IMR-90 (cell line): ENCODE measurements around the gene KCNQ5. TPM values are rescaled to one million over a fixed set of nuclear protein-coding genes. Genes with fewer than 3 reads are reported as not detected.

Experiments used
- ATAC-seq: fragments of 200-7000 bp; cut with Tn5 transposase; 2 replicates; pipeline ENCODE4 v1.9.1; 2020; ENCODE audit warnings: low read depth, mild to moderate bottlenecking, moderate library complexity
- BruUV-seq: library from RNA; stranded (reverse); fragments of 400-500 nt; replicated peaks from 2 replicates; lab custom pipeline; 2021; lab: Mats Ljungman, UMichigan
- CTCF ChIA-PET: fragments of 300-600 bp; formaldehyde crosslinking; extraction: SDS; loops from one replicate; lab custom pipeline; 2021; ENCODE audit warnings: antibody characterized with exemption; lab: Yijun Ruan, JAX
- POLR2A ChIA-PET: fragments of 300-600 bp; sonication (Branson Sonifier 250); formaldehyde crosslinking; loops from one replicate; lab custom pipeline; 2022; ENCODE audit warnings: antibody characterized with exemption; ENCODE audit not compliant: unreplicated experiment; lab: Charles Lee
- DNase-seq: peaks from one replicate; pipeline ENCODE4 v3.0.0; 2013
- H2AFZ ChIP-seq: replicated peaks from 2 replicates; pipeline ENCODE3; 2013; ENCODE audit warnings: low read length, mild to moderate bottlenecking; ENCODE audit not compliant: poor library complexity
- H2AK5ac ChIP-seq: 2 replicates; pipeline ENCODE4 v1.6.1; 2013; ENCODE audit warnings: low read depth, low read length, inconsistent platforms
- H2AK9ac ChIP-seq: replicated peaks from 2 replicates; pipeline ENCODE3; 2013; ENCODE audit warnings: mild to moderate bottlenecking, low read depth, low read length, moderate library complexity; ENCODE audit not compliant: poor library complexity
- H2BK120ac ChIP-seq: 2 replicates; pipeline ENCODE4 v1.6.1; 2013; ENCODE audit warnings: low read depth, low read length, inconsistent platforms
- H2BK15ac ChIP-seq: 3 replicates; pipeline ENCODE4 v1.6.1; 2013; ENCODE audit warnings: low read depth, low read length, inconsistent platforms
- H2BK20ac ChIP-seq: 2 replicates; pipeline ENCODE4 v1.6.1; 2013; ENCODE audit warnings: low read depth, mild to moderate bottlenecking, inconsistent platforms, low read length, moderate library complexity
- H2BK5ac ChIP-seq: 2 replicates; pipeline ENCODE4 v1.6.1; 2013; ENCODE audit warnings: mild to moderate bottlenecking, low read depth, low read length, inconsistent platforms; ENCODE audit not compliant: poor library complexity, severe bottlenecking
- H3K14ac ChIP-seq: replicated peaks from 2 replicates; pipeline ENCODE4 v1.6.1; 2013; ENCODE audit warnings: low read depth, low read length, inconsistent platforms
- H3K18ac ChIP-seq: 2 replicates; pipeline ENCODE4 v1.6.1; 2013; ENCODE audit warnings: low read depth, low read length, control low read depth
- H3K23ac ChIP-seq: 2 replicates; pipeline ENCODE4 v1.6.1; 2013; ENCODE audit warnings: low read depth, low read length, inconsistent platforms
- H3K27ac ChIP-seq: 2 replicates; pipeline ENCODE4 v1.5.1; 2013; ENCODE audit warnings: mild to moderate bottlenecking, control low read depth, low read length; ENCODE audit not compliant: insufficient read depth
- H3K27me3 ChIP-seq: 2 replicates; pipeline ENCODE4 v1.6.1; 2013; ENCODE audit warnings: low read length; ENCODE audit not compliant: control insufficient read depth, insufficient read depth
- H3K36me3 ChIP-seq: 2 replicates; pipeline ENCODE4 v1.6.1; 2013; ENCODE audit warnings: low read length, mixed read lengths; ENCODE audit not compliant: control insufficient read depth, insufficient read depth
- H3K4ac ChIP-seq: 2 replicates; pipeline ENCODE4 v1.6.1; 2013; ENCODE audit warnings: low read depth, low read length, inconsistent platforms
- H3K4me1 ChIP-seq: 2 replicates; pipeline ENCODE4 v1.6.1; 2013; ENCODE audit warnings: low read length, mixed read lengths; ENCODE audit not compliant: control insufficient read depth, insufficient read depth
- H3K4me2 ChIP-seq: 2 replicates; pipeline ENCODE4 v1.6.1; 2013; ENCODE audit warnings: low read depth, mild to moderate bottlenecking, control low read depth, low read length, moderate library complexity
- H3K4me3 ChIP-seq: 2 replicates; pipeline ENCODE4 v1.5.1; 2013; ENCODE audit warnings: low read depth, mild to moderate bottlenecking, control low read depth, low read length, moderate library complexity; ENCODE audit not compliant: insufficient read depth
- H3K56ac ChIP-seq: 2 replicates; pipeline ENCODE4 v1.6.1; 2013; ENCODE audit warnings: low read length, inconsistent platforms; ENCODE audit not compliant: insufficient read depth; ENCODE audit errors: extremely low read depth
- H3K79me1 ChIP-seq, 2 experiments: 2 replicates each; pipeline ENCODE4 v1.6.1; 2013; ENCODE audit warnings: low read length in 2 of 2, inconsistent platforms in 1 of 2, low read depth in 1 of 2
- H3K9ac ChIP-seq: 2 replicates; pipeline ENCODE4 v1.6.1; 2013; ENCODE audit warnings: low read depth, low read length, control low read depth
- H3K9me1 ChIP-seq: 2 replicates; pipeline ENCODE4 v1.6.1; 2013; ENCODE audit warnings: low read length, inconsistent platforms; ENCODE audit not compliant: insufficient read depth
- H3K9me3 ChIP-seq: 2 replicates; pipeline ENCODE4 v1.6.1; 2013; ENCODE audit warnings: low read length; ENCODE audit not compliant: control insufficient read depth, insufficient read depth
- H4K20me1 ChIP-seq: 2 replicates; pipeline ENCODE4 v1.6.1; 2013; ENCODE audit warnings: low read length, inconsistent platforms; ENCODE audit not compliant: insufficient read depth
- H4K5ac ChIP-seq: 2 replicates; pipeline ENCODE4 v1.6.1; 2013; ENCODE audit warnings: mild to moderate bottlenecking, low read depth, low read length, control low read depth
- H4K8ac ChIP-seq, 2 experiments: 2 replicates each; pipeline ENCODE4 v1.6.1; 2013; ENCODE audit warnings: low read depth in 2 of 2, low read length in 2 of 2, control low read depth in 1 of 2, inconsistent platforms in 1 of 2
- H4K91ac ChIP-seq: 2 replicates; pipeline ENCODE4 v1.6.1; 2013; ENCODE audit warnings: low read depth, low read length, inconsistent platforms; ENCODE audit not compliant: insufficient read depth
- BHLHE40 ChIP-seq: fragments of 150-350 bp; IDR thresholded peaks from 2 replicates; pipeline ENCODE4 v1.6.1; 2016; ENCODE audit warnings: mild to moderate bottlenecking, low read depth, low read length
- CEBPB ChIP-seq: IDR thresholded peaks from 2 replicates; pipeline ENCODE4 v1.6.1; 2012; ENCODE audit warnings: low read depth, low read length, improper control_type of control experiment
- CHD1 ChIP-seq: IDR thresholded peaks from 2 replicates; pipeline ENCODE4 v1.6.1; 2012; ENCODE audit warnings: low read depth, low read length, improper control_type of control experiment
- CTCF ChIP-seq: conservative IDR thresholded peaks from 2 replicates; pipeline ENCODE4 v1.5.1; 2012; ENCODE audit warnings: mild to moderate bottlenecking, low read depth, low read length, improper control_type of control experiment
- ELK1 ChIP-seq: fragments of 150-350 bp; IDR thresholded peaks from 2 replicates; pipeline ENCODE4 v1.6.1; 2016; ENCODE audit warnings: low read depth, mild to moderate bottlenecking, low read length, moderate library complexity, borderline replicate concordance
- FOS ChIP-seq: fragments of 150-350 bp; IDR thresholded peaks from 2 replicates; pipeline ENCODE4 v1.6.1; 2016; ENCODE audit warnings: low read depth, low read length
- MAFK ChIP-seq: IDR thresholded peaks from 2 replicates; pipeline ENCODE4 v1.6.1; 2012; ENCODE audit warnings: low read depth, low read length, improper control_type of control experiment
- MAZ ChIP-seq: IDR thresholded peaks from 2 replicates; pipeline ENCODE4 v1.6.1; 2012; ENCODE audit warnings: low read depth, mild to moderate bottlenecking, low read length, improper control_type of control experiment, moderate library complexity, borderline replicate concordance
- MXI1 ChIP-seq: IDR thresholded peaks from 2 replicates; pipeline ENCODE4 v1.6.1; 2012; ENCODE audit warnings: low read depth, mild to moderate bottlenecking, low read length, moderate library complexity, borderline replicate concordance
- NFE2L2 ChIP-seq: fragments of 150-350 bp; IDR thresholded peaks from 2 replicates; pipeline ENCODE4 v1.6.1; 2016; ENCODE audit warnings: low read depth, mild to moderate bottlenecking, low read length
- POLR2A ChIP-seq: IDR thresholded peaks from 2 replicates; pipeline ENCODE4 v1.6.1; 2012; ENCODE audit warnings: mild to moderate bottlenecking, low read depth, low read length
- RAD21 ChIP-seq: IDR thresholded peaks from 2 replicates; pipeline ENCODE4 v1.6.1; 2012; ENCODE audit warnings: low read length, improper control_type of control experiment
- RCOR1 ChIP-seq: IDR thresholded peaks from 2 replicates; pipeline ENCODE4 v1.6.1; 2012; ENCODE audit warnings: mild to moderate bottlenecking, low read length, improper control_type of control experiment; ENCODE audit not compliant: insufficient replicate concordance
- RFX5 ChIP-seq: IDR thresholded peaks from 2 replicates; pipeline ENCODE4 v1.8.0; 2012; ENCODE audit warnings: low read depth, mild to moderate bottlenecking, low read length, moderate library complexity
- SMC3 ChIP-seq: fragments of 150-350 bp; IDR thresholded peaks from 2 replicates; pipeline ENCODE4 v1.6.1; 2016; ENCODE audit warnings: low read depth, mild to moderate bottlenecking, antibody characterized with exemption, low read length, moderate library complexity
- USF2 ChIP-seq: fragments of 150-350 bp; IDR thresholded peaks from 2 replicates; pipeline ENCODE4 v1.6.1; 2017; ENCODE audit warnings: mild to moderate bottlenecking, antibody characterized with exemption, low read length, low read depth
- WGBS, 2 experiments: methylation state at CpG; one replicate each; pipeline versions ENCODE4 v1.1.5 to v1.1.7; 2013; ENCODE audit warnings: missing lambda C conversion rate in 2 of 2; ENCODE audit not compliant: insufficient read length in 1 of 2; ENCODE audit errors: extremely low coverage in 2 of 2; 5-methylcytosine and 5-hydroxymethylcytosine counted together
- dilution Hi-C: fragments of 300-500 bp; cut with HindIII; formaldehyde crosslinking; loops from one replicate; pipeline ENCODE4 v1.14.3; 2018; ENCODE audit warnings: low sequenced_read_pairs; ENCODE audit not compliant: unreplicated experiment
- in situ Hi-C: fragments of 300-500 bp; cut with MboI; formaldehyde crosslinking; loops from 3 replicates; pipeline ENCODE4 v1.14.3; 2019; ENCODE audit warnings: low sequenced_read_pairs, inconsistent platforms, mixed read lengths
- intact Hi-C: fragments of 100-400 bp; cut with micrococcal nuclease; formaldehyde crosslinking; loops from 2 replicates; pipeline ENCODE4 v1.10.0; 2022
- polyA plus RNA-seq, 3 experiments: library from polyadenylated mRNA; depleted of rRNA; stranded (reverse); fragments of >200 nt; gene quantifications; 2 replicates each; pipeline ENCODE4 v1.2.3, GENCODE V29; 2012; ENCODE audit warnings: low replicate concordance in 1 of 3
- total RNA-seq: library from RNA; depleted of rRNA; stranded (reverse); fragments of >200 nt; gene quantifications from 2 replicates; pipeline ENCODE4 v1.2.3, GENCODE V29; 2012

Gene KCNQ5
- total and polyA plus RNA-seq, 2 of the 4 experiments (the other 2 are of a cell fraction), result 0.75 to 1.3 TPM

GRCh38 chr6:72635636-72636035 lies 13.8 kb downstream of the KCNQ5 start:
- Histone ChIP-seq H3K4ac (no peak overlapping the region), H3K27ac (no peak overlapping the region), H3K14ac (no peak overlapping the region), H2AFZ (no peak overlapping the region), H3K4me1 (no peaks in the 10 kb centered on the region), H3K9ac (no peak overlapping the region), H3K4me3 (no peak overlapping the region), H4K91ac (no peak overlapping the region), H2BK15ac (no peak overlapping the region), H3K4me2 (no peak overlapping the region), H4K20me1 (no peaks in the 10 kb centered on the region), H3K27me3 (no peaks in the 10 kb centered on the region), H3K56ac (no peak overlapping the region), H2AK5ac (no peak overlapping the region), H3K9me3 (no peaks in the 10 kb centered on the region), H3K23ac (no peak overlapping the region), H3K79me1 (peaks cover 0 to 3% of the 10 kb centered on the region in 2 experiments; a peak in 1 of 4 replicates), H2BK20ac (no peak overlapping the region), H3K36me3 (no peaks in the 10 kb centered on the region), H2AK9ac (no peak overlapping the region), H3K18ac (no peak overlapping the region), H2BK120ac (no peak overlapping the region), H3K9me1 (no peaks in the 10 kb centered on the region; the same call in 1 of the 2 replicates), H2BK5ac (no peak overlapping the region), H4K8ac (no peak overlapping the region), H4K5ac (no peak overlapping the region)
- ChIA-PET CTCF (no interaction called here), POLR2A (no interaction called here)
- no peak for DNase-seq
- TF ChIP-seq RCOR1 (no peak), NFE2L2 (no peak), RFX5 (no peak), ELK1 (no peak), MAZ (no peak), CEBPB (no peak), RAD21 (no peak), USF2 (no peak), CHD1 (no peak), FOS (no peak), SMC3 (no peak), MAFK (no peak), BHLHE40 (no peak), POLR2A (no peak), CTCF (no peak), MXI1 (no peak)
- ATAC-seq, result no peak
- dilution Hi-C loops (no loop called here), intact Hi-C loops (no loop called here), in situ Hi-C loops (no loop called here)
- no CpG with 5 or more reads among the region's 2 CpGs for whole genome bisulfite sequencing, 2 experiments
- no TSS peak for BruUV-seq
